ENCODE measurements around the gene MCRIP2.
"Not testable (repeated sequence)": the region's sequence is repeated elsewhere in the genome, so short reads cannot be mapped to it uniquely, and the experiment has no call there.

The MCRIP2 gene, protein sequence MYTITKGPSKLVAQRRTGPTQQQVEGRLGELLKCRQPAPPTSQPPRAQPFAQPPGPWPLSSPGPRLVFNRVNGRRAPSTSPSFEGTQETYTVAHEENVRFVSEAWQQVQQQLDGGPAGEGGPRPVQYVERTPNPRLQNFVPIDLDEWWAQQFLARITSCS

DNA sequence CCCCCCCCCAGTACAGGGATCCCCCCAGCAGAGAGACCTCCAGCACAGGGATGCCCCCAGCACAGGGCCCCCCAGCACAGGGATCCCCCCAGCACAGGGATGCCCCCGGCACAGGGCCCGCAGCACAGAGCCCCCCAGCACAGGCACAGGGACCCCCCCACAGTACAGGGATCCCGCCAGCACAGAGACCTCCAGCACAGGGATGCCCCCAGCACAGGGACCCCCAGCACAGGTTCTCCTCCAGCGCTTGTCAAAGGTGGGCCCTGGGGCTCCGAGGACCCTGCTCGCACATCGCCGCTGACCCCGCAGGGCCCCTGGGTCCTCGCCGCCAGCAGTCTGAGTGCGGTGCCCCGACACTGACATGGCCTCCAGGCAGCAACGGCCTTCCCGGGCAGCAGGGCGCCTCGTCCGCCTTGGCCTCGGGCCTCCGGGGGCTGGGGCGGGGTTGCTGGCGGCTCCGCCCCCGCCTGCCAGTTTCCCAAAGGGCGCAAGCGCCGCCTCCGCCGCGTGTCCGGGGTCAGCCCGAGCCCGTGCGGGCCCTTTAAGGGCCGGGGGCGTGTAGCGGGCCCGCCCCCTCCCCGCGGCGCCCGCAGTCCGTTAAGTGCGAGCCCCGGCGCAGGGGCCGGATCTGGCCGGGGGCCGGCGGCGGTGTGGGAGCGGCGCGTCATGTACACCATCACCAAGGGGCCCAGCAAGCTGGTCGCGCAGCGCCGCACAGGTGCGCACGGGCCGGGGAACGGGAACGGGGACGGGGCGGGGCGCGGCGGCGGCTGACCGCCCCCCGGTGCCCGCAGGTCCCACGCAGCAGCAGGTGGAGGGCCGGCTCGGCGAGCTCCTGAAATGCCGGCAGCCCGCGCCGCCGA, at the start of gene MCRIP2:
MCRIP2 (plus strand) TSS at position 503 of the 863 bp plus-strand sequence; CDS start at position 667, 164 bp downstream.
- FAIRE-seq = no peak

DNA sequence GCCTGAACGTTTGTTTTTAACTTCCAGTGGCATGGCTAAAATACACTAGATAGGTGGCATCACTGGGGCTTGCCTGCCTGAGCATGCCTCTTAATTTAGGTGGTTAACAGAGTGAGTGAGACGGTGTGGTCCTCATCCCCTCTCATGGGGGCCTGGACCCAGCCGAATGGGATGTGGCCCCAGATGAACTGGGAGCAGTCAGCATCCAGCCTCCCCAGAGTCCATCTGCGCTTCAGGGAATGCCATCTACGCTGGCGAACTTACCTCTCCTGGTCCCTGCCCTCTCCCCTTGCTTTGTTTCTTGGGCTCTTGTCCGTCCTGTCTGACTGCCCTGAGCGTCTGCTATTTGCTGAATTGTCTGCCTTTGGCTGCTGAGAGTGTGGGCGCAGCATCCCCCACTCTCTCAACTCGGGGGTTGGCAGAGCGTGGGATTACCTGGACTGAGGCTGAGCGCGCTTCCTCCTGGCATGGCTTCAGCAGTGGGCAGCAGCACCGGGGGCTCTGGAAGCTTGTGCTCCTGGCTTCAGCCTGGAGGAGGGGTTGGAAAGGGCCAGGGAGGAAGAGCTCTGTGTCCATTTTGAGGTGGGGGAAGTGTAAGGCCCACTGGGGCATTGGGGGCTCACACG, 49.6 kb upstream of the MCRIP2 start:
- FAIRE-seq = no peak

DNA sequence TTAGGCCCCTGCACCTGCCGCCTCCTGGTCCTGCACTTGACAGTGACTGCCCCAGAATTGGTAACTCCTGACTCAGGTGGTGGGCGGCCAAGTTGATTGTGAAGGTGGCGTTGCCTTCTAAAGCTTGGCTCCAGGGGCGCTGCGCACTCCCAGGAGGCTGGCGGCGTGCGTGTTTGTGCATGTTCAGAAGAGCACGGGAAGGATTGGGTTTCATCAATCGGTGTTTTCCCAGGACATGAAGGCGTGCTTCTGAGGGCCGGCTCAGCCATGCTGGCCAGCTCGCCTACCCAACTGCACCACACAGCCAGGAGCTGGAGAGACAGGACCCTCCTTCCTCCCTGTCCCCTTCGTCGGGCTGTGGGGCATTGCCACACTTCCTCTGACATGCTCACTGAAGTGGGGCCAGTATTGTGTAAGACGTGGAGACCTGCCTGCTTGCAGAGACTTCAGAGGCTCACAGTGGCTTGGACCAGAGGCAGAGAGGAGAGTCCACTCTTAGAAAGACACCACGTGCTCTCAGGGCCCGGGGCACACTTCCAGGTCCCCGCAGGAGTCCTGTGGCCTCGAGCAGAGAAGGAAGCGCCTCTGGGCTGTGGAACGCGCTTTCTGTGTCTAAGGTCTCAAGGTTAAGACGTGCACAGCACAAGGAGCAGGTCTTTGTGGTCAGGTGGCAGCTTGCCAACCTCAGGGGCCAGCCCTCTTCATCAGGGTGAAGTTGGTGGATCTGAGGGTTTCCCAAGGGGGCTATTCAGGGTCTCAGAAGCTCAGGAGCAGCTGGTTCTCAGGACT, 48.9 kb upstream of the MCRIP2 start:
- no peak for FAIRE-seq

DNA sequence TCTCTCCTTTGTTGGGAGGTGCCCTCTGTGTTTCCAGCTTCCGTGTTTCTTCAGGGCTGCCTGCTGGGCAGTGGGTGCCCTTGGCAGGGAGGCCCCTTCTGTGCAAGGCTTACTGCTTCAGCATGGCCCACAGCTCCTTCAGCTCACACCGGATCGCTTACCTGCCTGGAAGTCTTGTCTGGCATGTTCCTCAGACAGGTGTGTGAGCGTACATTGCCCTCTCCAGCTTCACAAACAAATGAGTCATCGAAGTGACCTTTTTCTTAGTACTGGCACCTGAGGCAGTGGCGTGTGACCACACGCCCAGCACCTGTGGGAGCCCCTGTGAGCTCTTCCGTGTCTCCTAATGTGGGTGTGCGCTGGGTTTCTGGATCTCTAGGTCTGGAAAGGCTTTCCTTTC, 48.2 kb upstream of the MCRIP2 start:
- no peak for FAIRE-seq

DNA sequence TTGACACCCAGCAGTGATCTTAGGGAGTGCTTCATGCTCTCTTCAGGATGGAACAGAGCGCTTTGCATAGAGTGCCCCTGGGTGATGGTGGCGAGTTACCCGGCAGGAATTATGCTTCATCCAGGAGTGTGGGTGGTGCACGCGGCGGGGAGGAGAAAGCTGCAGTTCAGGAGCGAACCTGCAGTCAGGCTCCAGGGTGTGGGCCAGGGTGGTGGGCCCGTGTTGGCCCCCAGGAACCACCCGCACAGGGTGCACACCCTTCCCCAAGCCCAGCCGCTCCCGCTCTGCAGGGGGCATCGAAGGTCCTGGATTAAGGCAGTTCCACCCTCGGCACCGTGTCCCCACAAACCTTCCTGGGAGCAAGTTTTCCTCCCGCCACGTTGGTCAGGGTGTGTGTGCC, 47.8 kb upstream of the MCRIP2 start:
- no peak for FAIRE-seq

DNA sequence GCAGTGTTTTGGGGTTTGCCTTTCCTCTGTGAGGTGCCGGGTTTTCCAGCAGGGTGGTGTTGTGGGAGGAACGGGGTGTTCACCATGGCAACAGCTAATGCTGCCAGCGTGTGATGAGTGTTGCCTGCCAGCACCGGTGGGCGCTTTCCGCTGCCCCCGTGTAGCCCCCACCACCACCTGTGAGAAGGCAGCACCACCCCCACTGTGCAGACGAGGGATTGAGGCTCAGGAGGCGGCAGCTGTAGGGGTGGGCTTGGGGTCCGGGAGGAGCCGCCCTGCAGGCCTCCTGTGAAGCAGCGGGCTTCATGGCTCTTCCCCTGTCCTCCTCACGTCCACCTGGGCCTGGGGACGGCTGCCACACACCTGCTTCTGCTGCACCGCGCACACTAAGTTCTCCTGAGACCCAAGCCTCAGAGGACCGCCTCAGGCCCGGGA, 46.5 kb upstream of the MCRIP2 start:
- FAIRE-seq = no peak

DNA sequence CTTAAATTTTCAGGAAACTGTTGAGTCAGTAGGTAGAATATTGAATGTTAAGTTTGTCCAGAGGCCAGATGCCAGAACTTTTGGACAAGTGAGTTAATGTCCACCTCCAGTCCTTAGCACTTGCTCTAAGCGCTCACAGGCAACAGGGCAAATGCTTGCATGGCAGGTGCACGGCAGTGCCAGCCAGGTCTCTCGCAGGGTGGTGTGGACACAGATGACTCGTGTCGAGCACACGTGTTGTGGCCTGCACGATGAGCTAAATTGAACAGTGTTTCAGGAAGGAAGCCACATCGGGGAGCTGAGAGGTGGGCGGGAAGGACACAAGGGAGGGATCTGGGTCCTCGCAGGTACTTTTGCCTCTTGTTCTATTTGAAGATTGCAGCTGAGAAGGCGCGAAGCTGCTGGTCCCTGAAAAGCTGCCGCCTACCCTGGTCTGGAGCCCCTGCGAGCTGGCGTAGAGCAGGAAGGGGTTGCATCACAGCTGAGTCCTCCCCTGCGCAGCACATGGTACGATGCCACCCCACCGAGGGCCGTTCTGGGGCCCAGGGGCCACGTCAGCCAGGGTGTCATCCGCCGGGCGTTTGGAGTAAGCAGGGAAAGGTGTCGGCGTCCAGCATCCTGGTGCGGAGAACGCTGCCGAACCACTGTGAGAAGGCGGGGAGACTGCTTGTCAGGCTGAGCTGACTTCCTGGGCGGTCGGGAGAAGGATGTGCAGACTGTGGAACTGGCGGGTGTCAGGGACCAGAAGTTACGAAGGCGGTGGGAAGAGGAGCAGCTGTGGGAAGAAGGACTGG, 45.5 kb upstream of the MCRIP2 start:
- no peak for FAIRE-seq

DNA sequence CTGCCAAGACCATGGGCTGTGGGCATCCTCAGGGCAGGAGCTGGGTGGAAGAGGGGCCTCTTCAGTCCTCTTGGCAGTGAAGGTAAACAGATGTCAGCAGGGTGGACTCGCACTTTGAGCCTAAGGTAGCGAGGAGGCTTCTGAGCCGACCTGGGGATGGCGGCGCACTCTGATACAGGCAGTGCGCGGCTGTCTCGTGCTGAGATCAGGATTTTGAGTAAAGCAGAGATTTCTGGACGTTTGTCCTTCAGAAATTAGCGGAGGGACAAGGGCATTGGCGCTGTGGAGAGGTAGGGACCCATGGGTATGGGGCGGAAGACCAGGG, 44.9 kb upstream of the MCRIP2 start:
- no peak for FAIRE-seq

DNA sequence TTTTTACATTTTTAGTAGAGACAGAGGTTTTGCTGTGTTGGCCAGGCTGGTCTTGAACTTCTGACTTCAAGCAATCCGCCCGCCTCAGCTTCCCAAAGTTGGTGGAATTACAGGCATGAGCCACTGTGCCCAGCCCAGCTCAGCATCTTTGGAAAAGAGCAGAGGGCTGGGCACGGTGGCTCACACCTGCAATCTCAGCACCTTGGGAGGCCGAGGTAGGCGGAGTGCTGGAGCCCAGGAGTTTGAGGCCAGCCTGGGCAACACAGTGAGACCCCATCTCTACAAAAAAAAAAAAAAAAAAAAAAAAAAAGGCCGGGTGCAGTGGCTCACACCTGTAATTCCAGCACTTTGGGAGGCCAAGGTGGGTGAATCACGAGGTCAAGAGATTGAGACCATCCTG, 44.0 kb upstream of the MCRIP2 start:
- not testable (repeated sequence) for FAIRE-seq

DNA sequence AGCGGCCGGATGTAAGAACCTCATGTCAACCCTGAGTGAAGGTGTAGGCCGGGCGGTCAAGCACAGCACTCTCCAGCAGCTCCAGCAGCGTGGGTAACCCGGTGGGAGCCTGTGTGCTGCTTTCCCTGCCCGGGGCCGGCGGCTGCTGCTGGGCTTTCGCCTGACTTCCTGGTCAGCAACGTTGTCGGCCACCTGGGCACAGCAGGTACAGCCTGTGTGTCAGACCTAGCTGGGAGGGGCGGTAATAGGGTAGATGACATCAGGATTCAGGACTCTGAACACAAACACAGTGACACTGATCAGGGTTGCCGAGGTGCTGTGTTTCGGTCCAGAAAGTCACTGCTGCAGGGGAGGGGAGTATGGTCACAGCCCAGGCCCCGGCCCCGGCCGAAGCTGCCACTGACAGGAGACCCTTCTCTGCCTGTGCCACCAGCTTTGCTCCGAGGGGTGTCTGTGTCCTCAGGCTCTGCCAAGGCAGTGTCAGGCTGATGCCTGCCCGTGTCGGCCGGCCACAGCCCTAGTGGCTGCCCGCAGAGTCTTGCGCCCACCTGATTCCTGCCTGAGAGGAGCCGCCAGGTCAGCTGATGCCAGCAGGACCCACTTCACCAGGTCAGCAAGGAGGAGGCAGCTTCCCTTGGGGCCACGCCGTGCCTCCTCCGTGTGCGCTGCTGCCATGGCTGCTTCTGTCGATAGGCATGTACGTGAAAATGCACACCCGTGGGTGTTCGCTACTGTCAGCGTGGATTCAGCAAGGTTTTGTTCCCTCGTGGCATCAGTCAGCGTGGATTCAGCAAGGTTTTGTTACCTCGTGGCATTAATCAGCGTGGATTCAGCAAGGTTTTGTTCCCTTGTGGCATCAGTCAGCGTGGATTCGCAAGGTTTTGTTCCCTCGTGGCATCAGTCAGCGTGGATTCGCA, 42.5 kb upstream of the MCRIP2 start:
- FAIRE-seq = no peak

DNA sequence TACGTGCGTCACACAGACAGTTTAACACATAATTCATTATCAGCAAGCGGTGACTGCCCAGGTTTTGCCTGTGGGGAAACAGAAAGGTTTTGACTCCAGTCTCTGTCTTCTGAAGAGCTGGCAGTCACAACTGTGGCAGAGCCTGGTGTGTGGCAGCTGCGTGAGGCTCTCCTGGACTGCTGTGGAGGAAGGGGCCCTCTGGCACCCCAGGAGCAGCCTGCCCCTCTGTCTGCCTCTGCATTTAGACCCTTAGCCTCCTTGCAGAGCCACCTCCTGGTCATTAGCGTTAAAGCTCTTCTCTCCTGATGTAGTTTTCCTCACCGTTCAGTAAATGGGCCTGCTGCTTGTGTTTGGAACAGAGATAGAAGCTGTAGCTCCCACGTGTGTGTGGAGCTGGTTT, 40.8 kb upstream of the MCRIP2 start:
- FAIRE-seq = peak; percentile 73

DNA sequence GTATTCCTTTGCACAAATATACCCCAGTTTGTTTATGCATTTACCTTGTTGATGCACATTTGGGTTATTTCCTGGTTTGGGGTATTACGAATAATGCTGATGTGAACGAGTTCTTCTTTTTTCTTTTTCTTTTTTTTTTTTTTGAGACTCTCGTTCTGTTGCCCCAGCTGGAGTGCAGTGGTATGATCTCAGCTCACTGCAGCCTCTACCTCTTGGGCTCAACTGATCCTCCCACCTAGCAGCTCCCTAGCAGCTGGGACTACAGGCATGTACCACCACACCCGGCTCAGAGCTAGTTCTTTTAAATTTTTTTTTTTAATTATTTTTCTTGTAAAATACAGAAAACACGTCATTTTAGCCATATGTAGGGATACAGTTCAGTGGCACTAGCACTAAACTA, 37.7 kb upstream of the MCRIP2 start:
- FAIRE-seq = no peak

DNA sequence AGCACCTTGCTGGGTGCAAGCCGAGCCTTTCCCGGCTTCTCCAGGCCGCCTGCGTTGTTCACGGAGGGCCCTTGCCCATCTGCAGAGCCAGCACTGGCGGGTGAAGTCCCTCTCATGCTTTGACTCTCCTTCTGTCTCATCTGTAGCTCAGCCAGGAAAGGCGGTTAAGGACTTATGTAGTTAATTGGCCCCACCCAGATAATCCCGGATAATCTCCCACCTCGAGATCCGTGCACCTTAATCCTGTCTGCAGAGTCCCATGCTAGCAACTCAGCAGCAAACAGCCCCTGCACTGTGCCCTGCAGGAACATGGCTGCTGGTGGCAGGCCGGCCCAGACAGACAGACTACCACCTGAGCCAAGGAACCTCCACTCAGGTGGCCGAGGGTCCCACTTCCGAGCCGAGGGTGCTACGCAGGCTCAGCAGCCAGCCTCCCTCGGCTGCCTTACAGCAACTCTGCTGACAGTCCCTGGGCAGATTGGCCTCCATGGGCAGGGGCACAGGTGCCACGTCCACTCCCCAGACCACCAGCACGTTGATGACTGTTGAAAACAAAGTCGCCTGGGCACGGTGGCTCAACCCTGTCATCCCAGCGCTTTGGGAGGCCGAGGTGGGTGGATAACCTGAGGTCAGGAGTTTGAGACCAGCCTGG, 34.8 kb upstream of the MCRIP2 start:
- no peak for FAIRE-seq

DNA sequence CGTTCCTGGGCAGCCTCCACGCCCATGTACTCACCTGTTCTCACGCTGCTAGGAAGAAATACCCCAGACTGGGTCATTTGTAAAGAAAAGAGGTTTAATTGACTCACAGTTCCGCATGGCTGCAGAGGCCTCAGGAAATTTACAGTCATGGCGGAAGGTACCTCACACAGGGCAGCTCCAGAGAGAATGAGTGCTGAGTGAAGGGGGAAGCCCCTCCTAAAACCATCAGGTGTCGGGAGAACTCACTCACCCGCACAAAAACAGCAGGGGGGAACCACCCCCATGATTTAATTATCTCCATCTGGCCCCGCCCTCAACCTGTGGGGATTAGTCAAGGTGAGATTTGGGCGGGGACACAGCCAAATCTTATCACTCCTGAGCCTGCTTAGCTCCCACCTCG, 33.6 kb upstream of the MCRIP2 start:
- no peak for FAIRE-seq

DNA sequence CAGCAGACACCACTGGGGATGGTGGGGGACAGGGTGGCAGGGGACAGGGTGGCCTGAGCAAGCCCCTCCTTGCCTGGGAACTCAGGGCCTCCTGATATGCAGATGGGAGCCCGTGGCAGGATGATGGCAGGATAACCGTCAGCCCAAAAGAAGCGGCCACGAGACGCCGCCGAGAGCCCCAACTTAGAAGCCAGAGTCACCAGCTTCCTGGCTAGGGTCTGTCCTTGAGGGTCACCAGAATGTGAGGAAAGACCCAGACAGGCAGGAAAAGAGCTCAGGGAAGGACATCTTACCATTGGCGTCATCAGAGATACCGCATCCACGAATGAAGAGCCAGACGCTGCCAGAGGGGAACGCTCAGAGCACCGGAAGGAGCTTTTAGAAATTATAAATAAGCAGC, 32.3 kb upstream of the MCRIP2 start:
- FAIRE-seq = no peak

DNA sequence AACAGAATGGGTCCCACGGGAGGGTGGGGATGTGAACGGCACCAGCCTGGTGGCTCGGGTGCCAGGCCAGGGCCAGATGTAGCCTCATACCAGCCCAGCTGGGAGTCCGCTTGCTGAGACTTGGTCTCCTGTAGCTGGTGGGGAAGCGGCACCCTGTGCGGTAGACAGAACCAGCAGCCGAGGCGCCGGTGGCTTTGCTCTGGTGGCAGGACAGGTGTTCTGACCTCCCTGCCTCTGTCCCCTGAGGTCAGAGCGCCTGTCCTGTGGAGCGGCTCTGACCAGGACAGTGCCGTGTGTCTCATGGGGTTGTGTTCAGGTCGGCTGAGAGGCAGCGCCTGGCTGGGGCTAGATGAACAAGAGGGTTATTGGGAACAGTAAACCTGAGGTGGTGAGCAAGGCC, 31.6 kb upstream of the MCRIP2 start:
- no peak for FAIRE-seq

DNA sequence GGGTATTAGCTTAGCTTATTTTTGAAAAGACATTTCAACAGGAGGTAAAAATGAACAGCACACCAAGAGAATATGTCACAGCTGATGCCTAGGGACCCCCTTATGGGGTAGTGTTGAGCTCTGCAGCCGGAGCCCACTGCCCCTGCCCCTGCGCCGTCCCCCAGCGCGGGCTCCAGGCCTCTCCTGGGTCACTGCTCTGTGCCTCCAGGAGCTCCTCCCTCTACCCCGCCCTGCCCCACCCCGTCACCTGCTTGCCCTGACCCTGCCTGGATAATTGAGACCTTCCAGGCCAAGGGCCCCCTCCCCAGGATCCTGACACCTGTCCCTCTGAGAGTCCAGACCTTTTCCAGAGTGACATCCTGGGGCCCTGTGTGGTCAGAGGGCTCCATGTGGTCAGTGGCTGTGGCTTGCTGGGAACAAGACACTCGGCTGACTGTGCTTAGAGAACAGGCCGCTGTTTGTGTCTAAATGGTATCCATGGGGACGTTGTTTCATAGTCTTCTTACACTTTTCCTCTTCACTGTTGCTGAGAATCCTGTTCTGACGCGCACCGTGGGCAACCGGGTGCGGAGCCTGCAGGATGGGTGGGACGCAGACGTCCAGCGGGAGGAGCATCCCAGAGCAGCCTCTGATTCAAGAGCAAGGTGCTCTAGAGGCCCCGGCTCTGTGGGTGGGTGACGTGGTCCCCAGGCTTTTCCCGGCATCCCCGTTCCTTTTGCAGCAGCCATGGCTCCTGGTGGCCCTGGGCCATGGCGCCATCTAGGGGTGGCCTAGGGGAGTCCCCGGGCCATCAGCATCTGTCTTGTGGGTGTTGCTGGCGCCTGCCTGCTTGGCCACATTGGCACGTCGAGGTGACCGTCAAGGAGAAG, 30.9 kb upstream of the MCRIP2 start:
- FAIRE-seq = no peak

DNA sequence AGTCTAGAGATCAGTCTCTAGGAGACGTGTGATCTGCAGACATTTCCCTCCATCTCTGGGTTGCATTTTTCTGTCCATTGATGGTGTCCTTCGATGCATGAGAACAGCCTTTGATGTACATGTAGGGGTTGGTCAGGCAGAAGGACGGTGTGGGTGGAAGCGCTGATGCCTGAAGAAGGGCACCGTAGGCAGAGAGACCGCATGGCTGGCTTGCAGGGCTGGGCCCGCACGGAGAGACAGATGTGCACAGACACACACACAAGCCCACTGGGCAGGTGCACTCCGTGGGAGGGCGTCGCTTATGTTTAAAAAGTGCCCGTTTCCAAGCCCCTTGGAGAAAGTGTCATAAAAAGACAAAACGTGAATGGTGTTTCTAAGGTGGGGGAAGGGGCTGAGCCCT, 26.5 kb upstream of the MCRIP2 start:
- FAIRE-seq = no peak

DNA sequence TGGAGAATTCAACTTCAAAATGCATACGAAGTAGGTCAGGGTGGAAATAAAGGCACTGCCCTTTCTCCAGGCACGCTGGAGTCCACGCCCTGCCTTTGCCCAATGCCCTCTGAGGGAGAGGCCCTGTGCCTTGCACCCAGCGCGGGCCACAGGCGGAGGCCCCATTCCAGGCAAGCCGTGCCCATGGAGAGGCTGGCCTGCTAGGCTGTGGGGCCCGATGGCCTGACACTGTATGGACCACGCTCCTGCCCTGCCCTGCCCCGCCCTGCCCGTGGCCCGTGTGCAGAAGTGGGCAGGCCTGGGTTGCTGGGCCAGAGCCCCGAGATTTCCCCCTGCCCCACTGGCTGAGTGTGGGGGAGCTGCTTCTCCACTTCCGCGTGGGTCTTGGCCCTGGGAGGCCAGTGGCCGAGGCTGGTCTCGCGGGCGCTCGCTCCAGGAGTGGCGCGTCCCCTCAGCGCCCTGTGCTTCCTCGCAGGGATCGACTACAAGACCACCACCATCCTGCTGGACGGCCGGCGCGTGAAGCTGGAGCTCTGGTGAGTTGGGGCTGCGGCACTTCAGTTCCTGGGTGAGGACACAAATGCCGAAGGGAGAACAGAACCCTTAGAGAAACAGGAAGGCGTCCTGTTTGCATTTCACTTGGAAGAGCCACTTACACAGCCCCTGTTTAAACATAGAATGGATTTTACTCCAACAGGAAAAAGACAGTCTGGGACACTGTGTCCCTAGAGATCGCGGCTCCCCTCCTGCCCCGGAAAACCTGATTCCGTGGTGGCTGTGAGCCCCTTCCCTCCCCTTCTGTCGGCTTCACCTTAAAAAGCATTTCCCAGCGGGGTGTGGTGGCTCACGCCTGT, 24.7 kb upstream of the MCRIP2 start:
- FAIRE-seq = no peak
